H1 (cell line): ENCODE results near the gene RPUSD4. TPM values are rescaled to one million over a fixed set of nuclear protein-coding genes. Genes with fewer than 3 reads are reported as not detected.

Experiments used
- BACH1 ChIP-seq: IDR thresholded peaks from 2 replicates; pipeline ENCODE4 v1.6.1; 2012; ENCODE audit warnings: low read length, improper control_type of control experiment
- FOSL1 ChIP-seq: IDR thresholded peaks from 2 replicates; pipeline ENCODE4 v1.6.1; 2011; ENCODE audit warnings: mild to moderate bottlenecking, low read depth, low read length, moderate library complexity; ENCODE audit not compliant: insufficient read depth
- KDM1A ChIP-seq: fragments of 200-600, 300-600 bp; sonication (generic); IDR thresholded peaks from 2 replicates; pipeline ENCODE4 v1.7.1; 2016; ENCODE audit warnings: mild to moderate bottlenecking, low read length, borderline replicate concordance
- NANOG ChIP-seq: IDR thresholded peaks from 2 replicates; pipeline ENCODE4 v1.6.1; 2011; ENCODE audit warnings: low read length, low read depth, mild to moderate bottlenecking, inconsistent platforms; ENCODE audit not compliant: insufficient read depth, poor library complexity, severe bottlenecking
- POU5F1 ChIP-seq: IDR thresholded peaks from 2 replicates; pipeline ENCODE4 v1.6.1; 2011; ENCODE audit warnings: low read depth, mild to moderate bottlenecking, low read length, moderate library complexity
- RFX5 ChIP-seq: IDR thresholded peaks from 2 replicates; pipeline ENCODE4 v1.6.1; 2011; ENCODE audit warnings: low read depth, low read length, improper control_type of control experiment, borderline replicate concordance
- TEAD4 ChIP-seq: IDR thresholded peaks from 2 replicates; pipeline ENCODE4 v1.6.1; 2012; ENCODE audit warnings: low read depth, low read length, inconsistent platforms, mixed read lengths
- USF2 ChIP-seq: IDR thresholded peaks from 2 replicates; pipeline ENCODE4 v1.6.1; 2011; ENCODE audit warnings: low read length, improper control_type of control experiment
- ZNF274 ChIP-seq: IDR thresholded peaks from 2 replicates; pipeline ENCODE4 v1.7.0; 2012; ENCODE audit warnings: low read length, borderline replicate concordance; ENCODE audit errors: extremely low read depth
- polyA plus RNA-seq, 7 experiments: library from polyadenylated mRNA; depleted of rRNA in 3 of 7; stranded (reverse) in 5 of 7; unstranded in 2 of 7; fragments of >200 nt in 5 of 7; fragments of 200-250 nt in 2 of 7; gene quantifications; 1 replicate in 5 of 7; 2 replicates in 1 of 7; 4 replicates in 1 of 7; pipeline versions ENCODE4 v1.2.1 to v1.2.3, GENCODE V29; 2011 to 2013; ENCODE audit warnings: missing spikeins in 2 of 7, mixed read lengths in 2 of 7
- total RNA-seq: library from RNA; stranded (reverse); fragmentation: NEBNext Ultra II Directional; extraction: Animal tissue kit (Norgen Biotek cat#: 25700); gene quantifications from 2 replicates; pipeline ENCODE4 v1.2.1, GENCODE V29; 2021
- TF ChIP-seq, protein P1 (sequence below): IDR thresholded peaks from 2 replicates; pipeline ENCODE4 v1.6.1; 2011; ENCODE audit warnings: low read depth, mild to moderate bottlenecking, low read length; ENCODE audit not compliant: insufficient read depth

RPUSD4 gene
- total and polyA plus RNA-seq, 2 of the 8 experiments (the other 6 are each of a cell fraction or from before 2014, with no cell fraction given), result 36.1 to 50.7 TPM

- TF ChIP-seq KDM1A (no peak), TEAD4 (no peak), RFX5 (no peak), ZNF274 (no peak), POU5F1 (no peak), NANOG (no peak), BACH1 (no peak), FOSL1 (no peak), USF2 (no peak)
- TF ChIP-seq, protein P1, sequence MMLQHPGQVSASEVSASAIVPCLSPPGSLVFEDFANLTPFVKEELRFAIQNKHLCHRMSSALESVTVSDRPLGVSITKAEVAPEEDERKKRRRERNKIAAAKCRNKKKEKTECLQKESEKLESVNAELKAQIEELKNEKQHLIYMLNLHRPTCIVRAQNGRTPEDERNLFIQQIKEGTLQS, result no peak
Measured at GRCh38 chr11:126185259-126186024, 26.0 kb downstream of the RPUSD4 start (continued).
